ENCODE measurements around the gene ERFE. TPM values are rescaled to one million over a fixed set of nuclear protein-coding genes. Genes with fewer than 3 reads are reported as not detected.

The ERFE gene
- total RNA-seq, 4 donors from 2014 or later = 0.39 to 0.66 TPM; not detected in 2

DNA sequence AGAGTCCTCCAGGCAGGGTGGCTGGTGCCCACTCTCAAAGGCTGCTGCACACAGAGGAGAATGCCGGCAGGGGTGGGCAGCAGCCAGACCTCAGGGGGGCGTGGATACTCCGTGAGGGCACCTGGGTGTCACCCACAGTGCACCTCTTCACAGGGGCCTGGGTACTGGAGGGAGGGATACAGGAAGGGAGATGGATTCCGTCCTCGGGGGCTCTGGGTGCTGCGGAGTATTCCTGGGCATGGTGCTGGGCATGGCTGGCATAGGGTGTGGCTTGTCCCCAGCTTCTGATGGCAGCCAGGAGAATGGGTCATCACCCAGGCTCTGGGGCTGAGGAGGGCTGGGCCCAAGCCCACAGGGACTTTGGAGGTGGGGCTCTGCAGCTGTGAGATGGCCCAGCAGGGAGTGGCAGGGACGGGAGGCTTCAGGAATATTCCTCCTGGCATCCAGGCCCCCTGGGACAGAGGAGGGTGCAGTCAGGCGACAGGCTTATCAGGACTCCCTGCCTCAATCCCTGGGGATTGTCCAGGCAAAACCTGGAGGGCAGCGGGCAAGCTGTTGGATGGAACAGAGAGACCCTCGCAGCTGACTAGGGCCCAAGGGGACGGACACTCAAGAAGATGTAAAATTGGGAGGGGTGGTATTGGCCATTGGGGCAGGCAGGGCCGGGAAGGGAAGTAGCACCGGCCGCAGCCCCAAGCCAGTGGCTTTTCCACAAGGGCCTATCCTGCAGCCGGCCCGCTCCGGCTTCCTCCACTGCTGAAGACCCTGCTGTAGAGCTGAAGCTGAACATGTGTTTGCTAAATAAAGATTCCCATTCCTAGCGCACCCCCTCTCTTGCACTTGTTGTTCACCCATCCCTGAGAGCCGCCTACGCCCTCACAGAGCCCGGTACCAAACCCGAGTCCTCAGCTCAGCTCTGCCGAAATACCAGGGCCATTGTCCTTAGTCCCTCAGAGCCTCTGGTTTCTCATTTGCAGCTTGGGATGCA is 26.0 kb upstream of the ERFE start:
- intact Hi-C loops (cut with DNase I) = no loop called here
- H3K27ac ChIP-seq (replicated peaks in 1 of 4) = no peak overlapping the region
- peaks cover 0 to 17% (median 0%) of the 10 kb centered on the region in 4 donors for H3K36me3 ChIP-seq
- H3K9me3 ChIP-seq = no peaks in the 10 kb centered on the region
- 85% methylated on average over 21 of the region's 23 CpGs for WGBS
- TF ChIP-seq, protein P1, sequence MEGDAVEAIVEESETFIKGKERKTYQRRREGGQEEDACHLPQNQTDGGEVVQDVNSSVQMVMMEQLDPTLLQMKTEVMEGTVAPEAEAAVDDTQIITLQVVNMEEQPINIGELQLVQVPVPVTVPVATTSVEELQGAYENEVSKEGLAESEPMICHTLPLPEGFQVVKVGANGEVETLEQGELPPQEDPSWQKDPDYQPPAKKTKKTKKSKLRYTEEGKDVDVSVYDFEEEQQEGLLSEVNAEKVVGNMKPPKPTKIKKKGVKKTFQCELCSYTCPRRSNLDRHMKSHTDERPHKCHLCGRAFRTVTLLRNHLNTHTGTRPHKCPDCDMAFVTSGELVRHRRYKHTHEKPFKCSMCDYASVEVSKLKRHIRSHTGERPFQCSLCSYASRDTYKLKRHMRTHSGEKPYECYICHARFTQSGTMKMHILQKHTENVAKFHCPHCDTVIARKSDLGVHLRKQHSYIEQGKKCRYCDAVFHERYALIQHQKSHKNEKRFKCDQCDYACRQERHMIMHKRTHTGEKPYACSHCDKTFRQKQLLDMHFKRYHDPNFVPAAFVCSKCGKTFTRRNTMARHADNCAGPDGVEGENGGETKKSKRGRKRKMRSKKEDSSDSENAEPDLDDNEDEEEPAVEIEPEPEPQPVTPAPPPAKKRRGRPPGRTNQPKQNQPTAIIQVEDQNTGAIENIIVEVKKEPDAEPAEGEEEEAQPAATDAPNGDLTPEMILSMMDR (IDR thresholded peaks at IDR 0.05) = no peak
- TF ChIP-seq POLR2A (IDR thresholded peaks at IDR 0.05; ENCODE audit: low read depth) (no peak), EP300 (IDR thresholded peaks at IDR 0.05) (no peak), POLR2AphosphoS5 (IDR thresholded peaks at IDR 0.05) (no peak)
- DNase-seq (ENCODE audit: extremely low spot score) = no peak
- H3K27me3 ChIP-seq = no peaks in the 10 kb centered on the region
- H3K4me3 ChIP-seq = no peak overlapping the region
- peaks cover 4 to 14% (median 10%) of the 10 kb centered on the region in 4 donors for H3K4me1 ChIP-seq

DNA sequence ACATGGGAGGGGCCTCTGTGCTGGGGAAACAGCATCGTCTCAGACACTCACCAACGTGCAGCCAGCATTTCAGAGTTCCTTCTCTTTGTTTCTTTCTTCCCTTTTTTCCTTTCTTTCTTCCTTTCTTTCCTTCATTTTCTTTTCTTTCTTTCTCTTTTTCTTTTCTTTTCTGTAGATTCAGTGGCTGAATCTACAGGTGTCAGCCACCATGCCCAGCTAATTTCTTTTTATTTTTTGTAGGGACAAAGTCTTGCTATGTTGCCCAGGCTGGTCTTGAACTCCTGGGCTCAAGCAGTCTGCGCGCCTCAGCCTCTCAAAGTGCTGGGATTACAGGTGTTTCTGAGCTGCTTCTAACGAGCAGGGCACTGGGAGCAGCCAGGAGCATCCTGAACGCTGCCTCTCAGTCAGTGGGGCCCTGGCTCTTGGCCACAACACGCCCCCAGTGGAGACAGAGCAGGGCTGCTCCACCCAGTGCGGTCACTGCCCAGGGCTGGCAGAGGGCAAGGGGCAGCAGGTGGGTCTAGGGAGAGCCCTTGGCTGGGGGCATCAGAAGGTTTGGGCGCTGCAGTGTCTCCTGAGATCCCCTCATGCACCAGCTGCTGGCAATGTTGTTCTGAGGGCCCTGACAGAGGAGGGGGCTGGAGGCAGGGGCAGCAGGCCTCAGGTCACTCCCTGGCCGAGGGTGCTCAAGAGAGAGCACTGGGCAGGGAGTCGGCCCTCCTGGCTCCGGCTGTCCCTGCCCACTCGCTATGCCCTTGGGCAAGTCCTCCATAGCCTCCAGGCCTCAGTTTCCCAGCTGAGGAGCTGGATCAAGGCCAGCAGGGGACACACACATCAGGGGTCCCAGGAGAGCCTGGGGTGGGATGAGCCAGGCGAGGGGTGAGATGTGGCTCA is 25.0 kb upstream of the ERFE start:
- Histone ChIP-seq H3K27ac (replicated peaks in 1 of 4) (no peak overlapping the region), H3K27me3 (no peaks in the 10 kb centered on the region), H3K9me3 (no peaks in the 10 kb centered on the region), H3K4me1 (peaks cover 11 to 19% (median 16%) of the 10 kb centered on the region in 4 donors), H3K36me3 (peaks cover 0 to 17% (median 0%) of the 10 kb centered on the region in 4 donors), H3K4me3 (no peak overlapping the region)
- 67% methylated on average over 6 of the region's 14 CpGs for WGBS
- DNase-seq (ENCODE audit: extremely low spot score) = no peak
- TF ChIP-seq POLR2A (IDR thresholded peaks at IDR 0.05; ENCODE audit: low read depth) (no peak), POLR2AphosphoS5 (IDR thresholded peaks at IDR 0.05) (no peak), EP300 (IDR thresholded peaks at IDR 0.05) (no peak)
- TF ChIP-seq, protein P1 (IDR thresholded peaks at IDR 0.05) = no peak
- intact Hi-C loops (cut with DNase I) = no loop called here

- TF ChIP-seq POLR2AphosphoS5 (IDR thresholded peaks at IDR 0.05) (no peak), POLR2A (IDR thresholded peaks at IDR 0.05; ENCODE audit: low read depth) (no peak), EP300 (IDR thresholded peaks at IDR 0.05) (no peak)
- TF ChIP-seq, protein P1 (IDR thresholded peaks at IDR 0.05) = no peak
- WGBS = 99% methylated on average over 11 of the region's 11 CpGs
- Histone ChIP-seq H3K4me1 (peaks cover 14 to 26% (median 21%) of the 10 kb centered on the region in 4 donors), H3K27me3 (no peaks in the 10 kb centered on the region), H3K9me3 (no peaks in the 10 kb centered on the region), H3K36me3 (peaks cover 0 to 17% (median 0%) of the 10 kb centered on the region in 4 donors), H3K27ac (replicated peaks in 1 of 4) (no peak overlapping the region), H3K4me3 (no peak overlapping the region)
- intact Hi-C loops (cut with DNase I) = no loop called here
- no peak for DNase-seq (ENCODE audit: extremely low spot score)
Measured at GRCh38 chr2:238134393-238134785, 24.4 kb upstream of the ERFE start.

DNA sequence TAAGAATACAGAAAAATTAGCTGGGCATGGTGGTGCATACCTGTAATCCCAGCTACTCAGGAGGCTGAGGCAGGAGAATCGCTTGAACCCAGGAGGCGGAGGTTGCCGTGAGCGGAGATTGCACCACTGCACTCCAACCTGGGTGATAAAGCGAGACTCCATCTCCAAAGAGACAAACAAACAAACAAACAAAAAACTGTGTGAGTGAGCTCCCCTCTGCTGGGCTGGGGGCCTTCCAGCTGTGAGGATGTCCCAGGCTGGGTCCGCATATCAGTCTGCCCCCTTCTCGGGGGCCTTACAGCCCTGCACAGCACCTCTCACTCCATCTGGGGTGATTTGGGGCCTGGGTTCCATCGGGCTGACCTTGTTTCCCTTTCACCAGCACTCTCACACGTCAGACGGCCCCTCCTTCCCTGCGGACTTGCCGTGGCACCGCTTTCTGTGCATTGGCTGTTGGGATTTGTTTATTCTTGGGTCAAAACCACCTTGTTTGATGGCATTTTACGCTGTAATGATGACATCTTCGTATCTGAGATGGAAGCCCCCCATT is 23.1 kb upstream of the ERFE start:
- H3K9me3 ChIP-seq = no peaks in the 10 kb centered on the region
- H3K4me3 ChIP-seq = no peak overlapping the region
- H3K36me3 ChIP-seq = peaks cover 0 to 12% (median under 1%) of the 10 kb centered on the region in 4 donors
- WGBS = 90% methylated on average over 15 of the region's 15 CpGs
- DNase-seq (ENCODE audit: extremely low spot score) = no peak
- H3K27ac ChIP-seq (replicated peaks in 1 of 4) = no peak overlapping the region
- H3K27me3 ChIP-seq = no peaks in the 10 kb centered on the region
- TF ChIP-seq, protein P1 (IDR thresholded peaks at IDR 0.05) = no peak
- TF ChIP-seq EP300 (IDR thresholded peaks at IDR 0.05) (no peak), POLR2AphosphoS5 (IDR thresholded peaks at IDR 0.05) (no peak), POLR2A (IDR thresholded peaks at IDR 0.05; ENCODE audit: low read depth) (no peak)
- intact Hi-C loops (cut with DNase I) = no loop called here
- peaks cover 14 to 31% (median 25%) of the 10 kb centered on the region in 4 donors for H3K4me1 ChIP-seq

Measured in esophagus muscularis mucosa (tissue), 4 donors.